ENCODE data around the gene RSPH9.
"Not testable (repeated sequence)": the region's sequence is repeated elsewhere in the genome, so short reads cannot be mapped to it uniquely, and the experiment has no call there.

The RSPH9 gene

DNA sequence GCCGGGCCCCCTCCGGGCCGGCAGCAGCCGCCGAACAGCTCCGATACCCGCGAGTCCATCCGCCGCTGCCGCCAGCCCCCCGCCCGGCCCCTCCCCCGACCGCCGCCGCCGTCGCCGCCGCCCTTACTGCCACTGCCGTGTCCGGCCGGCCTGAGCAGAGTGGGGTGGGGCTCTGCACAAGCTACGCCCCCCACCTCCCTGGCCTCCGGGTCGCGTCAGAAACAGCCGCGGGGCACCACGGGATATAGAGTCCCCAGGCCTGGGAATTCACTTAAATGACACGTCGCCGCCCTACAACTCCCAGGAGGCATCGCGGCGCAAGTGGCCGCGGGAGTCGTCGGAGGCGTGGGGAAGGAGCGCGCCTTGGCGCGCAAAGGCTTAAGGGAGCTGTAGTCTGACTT lies 15.7 kb upstream of the RSPH9 start, which contains the start of gene GTPBP2:
Gene GTPBP2 (minus strand): TSS at position 161 of the 401 bp plus-strand sequence. CDS start 102 bp downstream, at position 59.
- peak; percentile 99 for DNase-seq (ENCODE audit: low read depth)

DNA sequence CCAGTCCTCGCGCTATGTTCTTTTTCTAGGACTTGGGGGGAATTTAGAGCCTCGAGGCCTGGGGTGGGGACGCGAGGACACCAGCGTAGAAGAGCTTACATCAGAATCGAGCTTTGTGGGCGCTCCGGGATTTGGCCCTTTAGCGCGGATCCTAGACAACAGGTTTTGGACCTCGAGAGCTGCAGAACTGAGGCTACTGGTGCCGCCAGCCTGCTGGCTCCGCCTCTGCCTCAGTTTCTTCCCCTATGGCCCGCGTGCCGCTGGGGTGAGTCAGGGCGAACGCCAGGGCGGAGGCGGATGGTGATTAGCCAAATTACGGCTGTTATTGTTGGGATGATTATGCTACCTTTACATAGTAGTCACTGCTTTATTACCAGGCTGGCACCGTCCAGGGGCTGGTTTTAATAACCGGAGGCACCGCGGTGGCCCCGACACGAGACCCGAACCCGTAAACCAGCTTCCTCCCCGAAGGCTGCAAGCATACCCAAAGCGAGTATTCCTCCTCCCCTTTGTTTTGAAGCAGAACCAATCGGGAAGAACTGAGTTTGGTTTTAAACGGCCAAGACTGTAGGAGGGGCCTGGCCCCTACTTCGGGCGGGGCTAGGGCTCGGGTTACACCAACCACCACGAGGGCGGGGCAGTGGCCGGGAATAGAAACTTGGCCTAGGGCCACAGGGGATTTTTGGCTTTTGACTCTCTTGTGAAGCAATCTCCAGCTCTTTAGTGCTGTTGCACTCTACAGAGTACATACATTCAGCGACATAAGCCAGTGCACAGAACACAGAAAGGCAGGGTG lies 15.1 kb upstream of the RSPH9 start:
- peak; percentile 98 for DNase-seq (ENCODE audit: low read depth)

DNA sequence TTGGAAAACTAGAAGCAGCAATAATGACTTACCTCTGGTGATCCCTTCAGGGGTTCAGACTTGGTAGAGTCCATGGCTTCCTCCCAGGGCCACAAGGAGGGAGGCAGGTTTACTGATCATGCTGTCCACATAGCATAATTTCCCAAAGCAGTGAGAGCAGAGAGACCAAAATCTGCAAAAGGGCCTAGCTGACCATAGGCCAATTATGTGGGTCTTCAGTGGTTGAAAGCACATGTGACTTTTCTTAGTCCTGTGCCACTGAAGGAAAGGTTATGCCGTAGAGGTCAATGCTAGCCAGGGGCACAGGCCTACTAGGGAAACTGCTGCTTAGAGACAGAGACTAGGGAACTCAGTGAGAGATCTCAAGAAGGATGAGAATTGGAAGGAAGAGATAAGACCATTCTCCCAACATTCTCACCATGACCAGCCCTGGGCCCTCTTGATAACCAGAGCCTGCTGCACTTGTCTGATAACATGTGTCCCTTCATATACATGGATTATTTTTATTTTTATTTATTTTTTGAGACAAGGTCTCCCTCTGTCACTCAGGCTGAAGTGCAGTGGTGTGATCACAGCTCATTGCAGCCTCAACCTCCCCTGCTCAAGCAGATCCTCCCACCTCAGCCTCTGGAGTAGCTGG lies 13.7 kb upstream of the RSPH9 start:
- no peak for DNase-seq (ENCODE audit: low read depth)

DNA sequence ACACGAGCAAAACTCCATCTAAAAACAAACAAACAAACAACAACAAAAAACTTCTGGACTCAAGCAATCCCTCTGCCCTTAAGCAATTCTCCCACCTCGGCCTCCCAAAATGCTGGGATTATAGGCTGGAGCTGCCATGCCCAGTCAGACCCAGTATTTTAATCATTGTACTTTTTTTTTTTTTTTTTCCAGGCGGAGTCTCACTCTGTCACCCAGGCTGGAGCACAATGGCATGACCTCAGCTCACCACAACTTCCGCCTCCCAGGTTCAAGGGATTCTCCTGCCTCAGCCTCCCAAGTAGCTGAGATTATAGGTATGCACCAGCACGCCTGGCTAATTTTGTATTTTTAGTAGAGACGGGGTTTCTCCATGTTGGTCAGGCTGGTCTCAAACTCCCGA lies 11.8 kb upstream of the RSPH9 start:
- not testable (repeated sequence) for DNase-seq (ENCODE audit: low read depth)

DNA sequence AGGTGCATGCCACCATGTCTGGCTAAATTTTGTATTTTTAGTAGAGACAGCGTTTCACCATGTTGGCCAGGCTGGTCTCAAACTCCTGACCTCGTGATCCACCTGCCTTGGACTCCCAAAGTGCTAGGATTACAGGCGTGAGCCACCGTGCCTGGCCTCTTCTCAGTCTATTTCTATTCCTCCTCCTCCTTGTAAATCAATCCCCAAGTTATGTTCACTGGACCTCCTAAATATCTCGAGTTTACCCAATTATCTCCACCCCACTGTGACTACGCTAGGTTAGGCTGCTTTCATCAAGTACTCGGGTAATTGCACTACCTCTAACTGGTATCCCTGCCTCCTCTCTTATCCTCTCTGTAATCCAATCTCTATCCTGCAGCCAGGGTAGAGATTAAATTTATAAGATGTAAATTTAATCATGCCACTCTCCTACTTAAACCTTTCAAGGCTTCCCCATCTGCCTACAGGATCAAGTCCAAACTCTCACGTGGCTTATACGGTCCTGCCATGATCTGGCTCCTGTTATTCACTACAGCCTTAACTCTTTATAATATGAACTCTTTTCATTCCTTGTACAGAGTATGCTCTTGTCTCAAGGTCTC lies 10.0 kb upstream of the RSPH9 start:
- no peak for DNase-seq (ENCODE audit: low read depth)

DNA sequence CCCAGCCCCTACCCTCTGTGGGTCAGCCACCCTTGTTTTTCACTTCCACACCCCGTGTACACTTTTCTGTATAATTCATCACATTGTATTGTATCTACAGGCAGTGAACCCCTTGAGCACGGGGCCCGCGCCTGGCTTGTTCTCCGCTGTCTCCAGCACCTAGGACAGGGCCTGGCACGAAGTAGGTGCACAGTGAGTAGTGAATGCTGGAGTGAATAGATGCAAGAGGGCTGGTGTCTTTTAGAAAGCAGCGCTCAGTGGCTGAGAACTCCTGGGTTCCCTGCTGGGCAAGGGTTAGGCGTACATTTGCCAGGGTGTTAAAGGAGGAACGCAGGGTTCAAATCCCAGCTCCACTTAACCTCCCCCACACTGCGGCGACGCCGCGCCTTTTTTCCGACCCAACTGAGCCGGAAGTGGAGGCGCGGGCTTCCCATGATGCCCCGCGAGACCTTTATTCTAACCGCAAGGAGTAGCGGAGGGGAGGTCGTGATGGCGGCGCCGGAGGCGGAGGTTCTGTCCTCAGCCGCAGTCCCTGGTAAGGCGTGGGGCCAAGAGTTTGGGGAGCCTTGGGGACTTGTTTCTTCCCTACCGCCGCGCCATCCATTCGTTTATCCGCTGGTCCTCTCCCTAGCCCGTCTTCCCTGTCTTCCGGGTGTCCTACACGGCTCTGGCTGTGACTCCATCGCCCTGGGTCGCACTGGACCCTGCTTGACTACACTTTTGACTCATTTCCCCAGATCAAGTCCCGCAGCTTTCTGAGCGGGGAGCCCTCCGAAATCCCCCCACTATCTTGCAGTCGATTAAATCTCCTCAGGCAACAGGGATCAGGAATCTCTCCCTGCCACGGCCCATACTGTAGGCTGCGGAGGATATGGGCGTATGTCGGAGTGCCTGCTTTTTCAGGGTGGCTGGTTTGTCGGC lies 9.2 kb upstream of the RSPH9 start, which contains the start of gene MAD2L1BP:
Gene MAD2L1BP (plus strand): TSS at position 454 of the 921 bp plus-strand sequence. CDS start 36 bp downstream, at position 490.
- peak; percentile 69 for DNase-seq (ENCODE audit: low read depth)

DNA sequence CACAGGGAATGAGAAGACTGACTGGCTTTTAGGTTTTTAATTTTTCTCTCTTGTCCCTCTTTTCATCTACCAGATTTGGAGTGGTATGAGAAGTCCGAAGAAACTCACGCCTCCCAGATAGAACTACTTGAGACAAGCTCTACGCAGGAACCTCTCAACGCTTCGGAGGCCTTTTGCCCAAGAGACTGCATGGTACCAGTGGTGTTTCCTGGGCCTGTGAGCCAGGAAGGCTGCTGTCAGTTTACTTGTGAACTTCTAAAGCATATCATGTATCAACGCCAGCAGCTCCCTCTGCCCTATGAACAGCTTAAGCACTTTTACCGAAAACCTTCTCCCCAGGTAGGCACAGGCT lies 8.6 kb upstream of the RSPH9 start:
- peak; percentile 30 for DNase-seq (ENCODE audit: low read depth)

DNA sequence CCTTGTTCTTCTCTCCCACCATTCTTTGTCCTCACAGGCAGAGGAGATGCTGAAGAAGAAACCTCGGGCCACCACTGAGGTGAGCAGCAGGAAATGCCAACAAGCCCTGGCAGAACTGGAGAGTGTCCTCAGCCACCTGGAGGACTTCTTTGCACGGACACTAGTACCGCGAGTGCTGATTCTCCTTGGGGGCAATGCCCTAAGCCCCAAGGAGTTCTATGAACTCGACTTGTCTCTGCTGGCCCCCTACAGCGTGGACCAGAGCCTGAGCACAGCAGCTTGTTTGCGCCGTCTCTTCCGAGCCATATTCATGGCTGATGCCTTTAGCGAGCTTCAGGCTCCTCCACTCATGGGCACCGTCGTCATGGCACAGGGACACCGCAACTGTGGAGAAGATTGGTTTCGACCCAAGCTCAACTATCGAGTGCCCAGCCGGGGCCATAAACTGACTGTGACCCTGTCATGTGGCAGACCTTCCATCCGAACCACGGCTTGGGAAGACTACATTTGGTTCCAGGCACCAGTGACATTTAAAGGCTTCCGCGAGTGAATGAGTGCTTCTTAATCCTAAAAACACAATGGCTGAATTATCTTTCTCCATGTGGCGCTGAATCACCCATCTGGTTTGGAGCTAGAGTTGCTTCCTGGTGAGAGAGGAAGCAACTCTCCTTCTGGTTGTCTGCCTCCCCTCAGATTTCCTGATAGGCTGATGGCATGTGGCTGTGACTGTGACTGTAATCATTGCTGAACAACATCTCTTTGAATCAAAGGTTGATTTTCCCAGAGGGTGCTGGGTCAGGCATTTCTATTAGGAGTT lies 4.6 kb upstream of the RSPH9 start:
- DNase-seq (ENCODE audit: low read depth): no peak

DNA sequence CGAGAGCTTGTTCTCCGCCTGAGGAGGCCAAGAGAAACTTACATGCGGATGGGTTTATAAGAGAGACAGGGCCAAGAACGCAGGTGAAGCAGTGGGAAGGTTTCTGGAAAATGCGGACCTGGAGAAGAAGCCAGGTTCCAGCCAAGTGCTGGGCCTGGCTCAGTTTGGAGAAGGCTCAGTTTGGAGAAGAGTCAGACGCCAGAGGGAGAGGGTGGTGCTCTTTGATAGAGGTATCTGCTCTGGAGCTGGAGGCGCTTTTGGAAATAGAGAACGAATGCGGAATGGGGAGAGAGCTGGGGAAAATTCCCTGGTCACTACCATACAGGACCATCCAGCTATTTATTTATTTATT lies 753 bp downstream of the RSPH9 start:
- DNase-seq (ENCODE audit: low read depth): no peak

DNA sequence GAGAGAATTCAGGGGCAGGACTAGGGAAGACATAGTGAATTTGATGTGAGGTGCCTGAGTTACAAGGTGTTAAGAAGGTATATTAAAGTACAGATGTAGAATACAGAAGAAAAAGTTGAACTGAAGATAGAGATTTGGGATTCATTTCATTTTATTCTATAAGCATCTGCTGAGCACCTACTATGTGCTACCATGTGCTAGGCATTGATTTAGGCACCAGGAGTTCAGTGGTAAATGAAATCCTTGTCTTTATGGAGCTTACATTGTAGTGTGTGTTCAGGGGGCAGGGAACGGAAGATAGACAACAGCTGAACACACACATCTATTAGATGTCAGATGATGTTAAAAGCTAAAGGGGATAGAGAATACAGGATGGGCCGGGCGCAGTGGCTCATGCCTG lies 2.8 kb downstream of the RSPH9 start:
- no peak for DNase-seq (ENCODE audit: low read depth)

DNA sequence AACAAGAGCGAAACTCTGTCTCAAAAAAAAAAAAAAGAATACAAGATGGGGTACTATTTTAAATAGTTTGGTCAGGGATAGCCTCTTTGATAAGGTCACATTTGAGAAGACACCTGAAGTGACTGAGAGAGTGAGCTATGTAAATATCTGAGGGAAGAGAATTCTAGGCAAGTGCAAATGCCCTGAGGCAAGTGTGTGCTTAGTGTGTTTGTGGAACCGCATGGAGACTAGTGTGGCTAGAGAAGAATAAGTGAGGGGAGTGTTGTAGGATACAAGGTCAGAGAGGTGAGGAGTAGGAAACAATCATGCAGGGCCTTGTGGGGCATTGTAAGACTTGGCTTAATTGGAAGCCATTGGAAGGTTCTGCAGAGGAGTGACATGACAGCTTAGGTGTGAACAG lies 3.4 kb downstream of the RSPH9 start:
- DNase-seq (ENCODE audit: low read depth): no peak

DNA sequence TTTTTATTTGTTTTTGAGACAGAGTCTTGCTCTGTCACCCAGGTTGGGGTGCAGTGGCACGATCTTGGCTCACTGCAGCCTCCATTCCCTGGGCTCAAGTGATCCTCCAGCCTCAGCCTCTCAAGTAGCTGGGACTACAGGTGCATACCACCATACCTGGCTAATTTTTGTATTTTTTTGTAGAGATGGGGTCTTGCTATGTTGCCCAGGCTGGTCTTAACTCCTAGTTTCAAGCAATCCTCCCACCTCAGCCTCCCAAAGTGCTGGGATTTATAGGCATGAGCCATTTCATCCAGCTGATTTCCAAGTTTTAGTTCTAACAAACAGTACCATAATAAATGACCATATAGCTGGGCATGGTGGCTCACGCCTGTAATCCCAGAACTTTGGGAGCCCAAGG lies 8.0 kb downstream of the RSPH9 start:
- DNase-seq (ENCODE audit: low read depth): not testable (repeated sequence)

DNA sequence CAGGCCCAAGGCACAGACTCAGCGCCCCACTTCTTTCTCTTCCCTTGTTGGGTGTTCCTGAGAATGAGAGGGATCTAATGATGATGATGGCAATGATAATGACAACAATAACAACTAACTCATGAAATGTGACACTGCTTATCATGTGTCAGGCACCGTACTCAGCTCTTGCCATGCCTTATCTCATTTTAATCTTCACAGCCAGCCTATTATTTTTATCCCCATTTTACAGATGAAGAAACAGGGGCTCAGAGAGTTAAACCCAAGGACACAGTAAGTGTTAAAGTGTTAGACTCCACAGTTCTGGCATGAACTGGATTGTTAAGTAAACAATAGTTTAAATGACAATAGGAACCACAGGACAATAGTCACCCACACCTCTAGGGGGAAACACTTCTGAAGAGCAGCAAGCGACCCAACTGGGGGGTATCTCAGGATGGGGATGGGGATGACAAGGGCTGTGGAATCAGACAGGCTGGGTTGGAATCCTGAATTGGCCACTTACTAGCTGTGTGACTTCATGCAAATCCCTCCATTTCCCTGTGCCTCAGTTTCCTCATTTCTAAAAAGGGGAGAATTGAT lies 12.5 kb downstream of the RSPH9 start:
- no peak for DNase-seq (ENCODE audit: low read depth)

DNA sequence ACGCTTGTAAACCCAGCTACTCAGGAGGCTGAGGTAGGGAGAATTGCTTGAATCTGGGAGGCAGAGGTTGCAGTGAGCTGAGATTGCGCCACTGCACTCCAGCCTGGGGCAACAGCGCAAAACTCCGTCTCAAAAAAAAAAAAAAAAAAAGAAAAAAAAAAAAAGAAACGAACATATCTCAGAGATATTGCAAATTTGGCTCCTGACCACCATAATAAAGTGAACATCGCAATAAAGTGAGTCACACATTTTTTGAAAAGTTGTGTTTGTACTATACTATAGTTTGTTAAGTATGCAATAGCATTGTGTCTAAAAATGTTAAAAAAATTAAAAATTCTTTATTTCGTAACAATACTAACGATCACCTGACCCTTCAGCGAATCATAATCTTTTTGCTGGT lies 13.3 kb downstream of the RSPH9 start:
- DNase-seq (ENCODE audit: low read depth): peak; percentile 61

DNA sequence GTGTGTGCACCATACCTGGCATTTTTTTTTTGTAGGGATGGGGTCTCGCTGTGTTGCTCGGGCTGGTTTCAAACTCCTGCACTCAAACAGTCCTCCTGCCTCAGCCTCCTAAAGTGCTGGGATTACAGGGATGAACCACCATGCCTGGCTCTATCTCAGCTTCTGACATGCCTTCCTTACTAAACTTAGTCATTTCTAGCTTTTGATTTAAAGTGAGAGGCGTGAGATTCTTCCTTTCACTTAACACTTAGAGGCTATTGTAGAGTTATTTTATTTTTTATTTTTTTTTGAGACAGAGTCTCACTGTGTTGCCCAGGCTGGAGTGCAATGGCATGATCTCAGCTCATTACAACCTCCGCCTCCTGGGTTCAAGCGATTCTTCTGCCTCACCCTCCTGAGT lies 18.1 kb downstream of the RSPH9 start:
- not testable (repeated sequence) for DNase-seq (ENCODE audit: low read depth)

DNA sequence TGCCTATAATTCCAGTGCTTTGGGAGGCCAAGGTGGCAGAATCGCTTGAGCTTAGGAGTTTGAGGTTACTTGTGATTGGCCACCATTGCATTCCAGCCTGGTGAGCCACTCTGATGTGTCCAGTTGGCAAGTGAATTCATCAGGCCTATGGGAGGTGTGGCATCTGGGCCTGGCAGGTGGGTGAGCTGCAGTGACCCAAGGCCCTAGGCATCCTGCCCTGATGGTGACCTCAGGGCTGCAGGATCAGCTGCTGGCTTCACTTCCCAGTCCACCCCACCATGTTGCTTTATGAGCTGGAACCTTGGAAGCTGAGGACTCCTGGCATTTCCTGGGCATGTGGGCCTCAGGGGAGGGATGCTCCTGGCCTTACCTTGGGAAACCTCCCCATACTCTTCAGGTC lies 20.5 kb downstream of the RSPH9 start:
- no peak for DNase-seq (ENCODE audit: low read depth)

DNA sequence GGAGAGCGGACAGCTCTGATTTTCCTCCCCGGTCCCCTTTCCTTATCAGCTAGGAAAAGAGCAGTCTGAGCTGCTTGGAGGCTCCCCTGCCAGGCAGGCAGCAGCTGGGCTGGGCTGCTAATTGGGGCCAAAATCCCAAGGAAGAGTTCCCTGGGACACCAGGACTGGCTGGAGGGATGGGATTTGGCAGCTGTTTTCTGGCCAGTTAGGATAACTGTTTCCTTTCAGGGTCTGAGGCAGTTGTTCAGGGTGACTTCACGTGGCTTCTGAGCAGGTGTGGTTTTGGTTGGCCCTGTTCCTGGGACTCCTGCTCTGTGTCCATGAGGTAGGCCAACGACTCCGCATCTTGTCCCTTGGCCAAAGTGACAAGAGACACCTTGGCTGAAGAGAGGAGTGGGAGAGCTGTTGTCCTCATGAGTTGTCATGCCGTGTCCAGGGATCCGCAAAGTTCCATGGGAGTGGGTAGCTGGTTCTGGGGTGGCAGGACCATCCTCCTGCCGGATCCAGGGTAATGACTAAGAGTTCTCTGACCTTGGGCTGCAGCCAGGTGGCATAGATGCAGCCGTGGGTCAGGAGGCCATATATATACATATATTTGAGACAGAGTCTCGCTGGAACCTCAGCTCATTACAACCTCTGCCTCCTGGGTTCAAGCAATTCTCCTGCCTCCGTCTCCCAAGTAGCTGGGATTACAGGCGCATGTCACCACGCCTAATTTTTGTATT lies 21.5 kb downstream of the RSPH9 start:
- DNase-seq (ENCODE audit: low read depth): no peak

DNA sequence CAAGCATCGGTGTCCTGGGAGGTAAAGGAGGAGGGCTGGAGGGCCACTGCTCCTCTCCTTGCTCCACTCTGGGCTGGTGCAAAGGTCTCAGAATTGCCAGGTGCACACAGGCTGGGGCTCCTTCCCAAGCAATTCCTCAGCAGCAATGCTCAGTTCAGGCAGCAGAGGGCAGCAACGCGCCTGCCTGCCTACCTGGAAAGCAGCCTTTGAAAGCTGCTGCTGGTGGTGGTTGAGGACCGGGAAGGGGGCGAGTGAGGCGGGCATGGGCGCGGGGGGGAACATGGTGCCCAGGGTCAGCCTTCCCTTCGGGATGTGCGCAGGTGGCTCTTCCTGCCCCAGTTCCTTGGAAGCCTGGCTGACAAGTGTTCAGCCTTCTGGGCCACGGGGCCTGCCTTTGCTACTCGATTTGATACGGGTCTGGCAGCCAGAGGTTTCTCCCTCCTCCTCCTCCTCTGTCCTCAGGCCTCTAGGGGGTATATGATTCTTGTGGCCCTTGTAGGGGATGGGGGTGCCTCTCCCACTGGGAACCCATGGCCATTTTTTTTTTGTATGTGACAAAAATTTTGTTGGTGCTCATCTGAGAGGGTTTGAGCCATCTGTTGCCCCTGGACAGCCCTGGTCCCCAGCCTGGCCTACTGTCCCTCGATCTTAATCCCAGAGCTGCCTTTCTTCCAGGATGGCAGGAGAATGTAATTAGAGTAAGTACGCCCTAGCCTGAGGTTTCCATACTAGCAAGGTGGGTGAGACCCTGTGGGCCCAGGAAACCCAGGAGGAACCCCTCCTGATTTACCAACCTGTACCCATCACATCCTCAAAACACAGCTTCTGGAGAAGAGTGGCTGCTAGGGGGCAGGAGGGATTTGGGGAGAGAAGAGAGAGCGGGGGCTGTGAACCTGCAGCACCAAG lies 22.7 kb downstream of the RSPH9 start:
- peak; percentile 55 for DNase-seq (ENCODE audit: low read depth)

Data from iris pigment epithelial cell (primary cell).